Measurements from ENCODE around the gene NFIC.

- no peak for TF ChIP-seq CTCF (IDR thresholded peaks at IDR 0.05; ENCODE audit: low read depth, low read length, poor library complexity, severe bottlenecking)
- TF ChIP-seq EZH2phosphoT487 (IDR thresholded peaks at IDR 0.05; ENCODE audit: borderline replicate concordance, low read length) = no peak
Observed at GRCh38 chr19:3510727-3511126, 144.3 kb downstream of the NFIC start.

Data from DOHH2 (cell line).